HepG2 (cell line): ENCODE results near the gene NUDT2. TPM values are rescaled to one million over a fixed set of nuclear protein-coding genes. Genes with fewer than 3 reads are reported as not detected.

Source experiments
- CREM ChIP-seq, 2 experiments: sonication (generic) in 1 of 2; formaldehyde crosslinking in 1 of 2; IDR thresholded peaks; 2 replicates each; pipeline versions ENCODE4 v1.4.0 to v1.6.1; 2016 to 2020; ENCODE audit warnings: antibody characterized with exemption in 1 of 2, mild to moderate bottlenecking in 1 of 2, missing genetic modification reagents in 1 of 2
- CSRNP2 ChIP-seq: sonication (generic); formaldehyde crosslinking; conservative IDR thresholded peaks from 2 replicates; pipeline ENCODE4 v1.8.0; 2022; ENCODE audit warnings: low read depth, missing genetic modification reagents
- HNRNPK ChIP-seq: fragments of 200-400 bp; formaldehyde crosslinking; IDR thresholded peaks from 2 replicates; pipeline ENCODE4 v1.6.1; 2018; ENCODE audit warnings: low read length, low read depth, moderate library complexity, mild to moderate bottlenecking; ENCODE audit not compliant: poor library complexity, severe bottlenecking
- KIAA2018 ChIP-seq: sonication (generic); formaldehyde crosslinking; IDR thresholded peaks from 2 replicates; pipeline ENCODE4 v1.5.0; 2020; ENCODE audit warnings: mild to moderate bottlenecking, missing genetic modification reagents, borderline replicate concordance
- TCF7L2 ChIP-seq: IDR thresholded peaks from 2 replicates; pipeline ENCODE4 v1.6.1; 2011; ENCODE audit warnings: mild to moderate bottlenecking, low read depth, low read length, moderate library complexity
- XRCC5 ChIP-seq: fragments of 200-400 bp; formaldehyde crosslinking; optimal IDR thresholded peaks from 2 replicates; pipeline ENCODE3; 2017; ENCODE audit warnings: mild to moderate bottlenecking, low read length
- YEATS2 ChIP-seq: sonication (generic); formaldehyde crosslinking; IDR thresholded peaks from 2 replicates; pipeline ENCODE4 v1.4.0; 2020; ENCODE audit warnings: missing genetic modification reagents, borderline replicate concordance
- ZFP36 ChIP-seq: fragments of 150-350 bp; IDR thresholded peaks from 2 replicates; pipeline ENCODE4 v1.6.1; 2018; ENCODE audit warnings: borderline replicate concordance, low read length, low read depth; ENCODE audit not compliant: partially characterized antibody
- ZFP36L1 ChIP-seq: sonication (generic); formaldehyde crosslinking; IDR thresholded peaks from 2 replicates; pipeline ENCODE4 v1.8.0; 2022; ENCODE audit warnings: mild to moderate bottlenecking, missing genetic modification reagents, moderate library complexity
- ZMAT3 ChIP-seq: sonication (generic); formaldehyde crosslinking; conservative IDR thresholded peaks from 2 replicates; pipeline ENCODE4 v1.7.0; 2021; ENCODE audit warnings: missing genetic modification reagents
- ZNF180 ChIP-seq: sonication (generic); formaldehyde crosslinking; IDR thresholded peaks from 2 replicates; pipeline ENCODE4 v1.4.0; 2020; ENCODE audit warnings: low read depth, missing genetic modification reagents, borderline replicate concordance
- ZNF20 ChIP-seq: sonication (generic); formaldehyde crosslinking; IDR thresholded peaks from 2 replicates; pipeline ENCODE4 v1.4.0; 2020; ENCODE audit warnings: mild to moderate bottlenecking, moderate library complexity, missing genetic modification reagents
- ZNF331 ChIP-seq: sonication (generic); formaldehyde crosslinking; IDR thresholded peaks from 2 replicates; pipeline ENCODE4 v1.4.0; 2020; ENCODE audit warnings: missing genetic modification reagents
- ZNF503 ChIP-seq: sonication (generic); formaldehyde crosslinking; IDR thresholded peaks from 2 replicates; pipeline ENCODE4 v1.4.0; 2020; ENCODE audit warnings: missing genetic modification reagents
- ZNF672 ChIP-seq: sonication (generic); formaldehyde crosslinking; IDR thresholded peaks from 2 replicates; pipeline ENCODE4 v1.8.1; 2022; ENCODE audit warnings: missing genetic modification reagents
- ZSCAN30 ChIP-seq: sonication (generic); formaldehyde crosslinking; IDR thresholded peaks from 2 replicates; pipeline ENCODE4 v1.5.0; 2020; ENCODE audit warnings: mild to moderate bottlenecking, missing genetic modification reagents
- polyA plus RNA-seq, 8 experiments: library from polyadenylated mRNA; depleted of rRNA in 3 of 8; stranded (reverse) in 7 of 8; unstranded in 1 of 8; fragments of >200 nt; fragmentation: Illumina TruSeq in 4 of 8; extraction: Trizol in 4 of 8; gene quantifications; 2 replicates each; pipeline versions ENCODE4 v1.2.1 to v1.2.3, GENCODE V29; 2011 to 2016; ENCODE audit warnings: low read depth in 4 of 8, missing spikeins in 1 of 8, mixed read lengths in 1 of 8; ENCODE audit not compliant: insufficient read depth in 1 of 8
- total RNA-seq, 5 experiments: library from RNA; depleted of rRNA; stranded (reverse); fragments of >200 nt; fragmentation: Illumina TruSeq; extraction: Trizol; gene quantifications; 2 replicates each; pipeline ENCODE4 v1.2.3, GENCODE V29; 2016; ENCODE audit warnings: low read depth in 1 of 5

NUDT2 gene
- total and polyA plus RNA-seq, 2 of the 13 experiments (the other 11 are each of a cell fraction or from before 2014, with no cell fraction given): 19.9 to 24.6 TPM

- no peak for TF ChIP-seq KIAA2018 (CRISPR knock-in tag)
- TF ChIP-seq ZNF331 (CRISPR knock-in tag): peak; percentile 58; the same call in 1 of the 2 replicates
- peak; percentile 51; the same call in 1 of the 2 replicates for TF ChIP-seq ZNF503 (CRISPR knock-in tag)
- TF ChIP-seq ZFP36L1 (CRISPR knock-in tag): no peak; the same call in 1 of the 2 replicates
- TF ChIP-seq ZNF672 (CRISPR knock-in tag): no peak
- peak; percentile 53 for TF ChIP-seq XRCC5
- TF ChIP-seq HNRNPK: peak; percentile 47
- TF ChIP-seq ZNF180 (CRISPR knock-in tag): no peak
- TF ChIP-seq YEATS2 (CRISPR knock-in tag): no peak
- no peak for TF ChIP-seq CSRNP2
- peak; percentile 63 for TF ChIP-seq CREM (IDR thresholded peaks at IDR 0.05)
- TF ChIP-seq CREM (CRISPR knock-in tag; IDR thresholded peaks at IDR 0.05): no peak
- TF ChIP-seq ZNF20 (CRISPR knock-in tag): no peak
- TF ChIP-seq TCF7L2: no peak
- no peak; the same call in 1 of the 2 replicates for TF ChIP-seq ZMAT3 (CRISPR knock-in tag)
- TF ChIP-seq ZSCAN30: no peak
- no peak for TF ChIP-seq ZFP36
Observed at GRCh38 chr9:34376596-34377403, 47.4 kb downstream of the NUDT2 start, which contains the start of gene MYORG (continued).
